Right ventricle myocardium superior (tissue), 1 donor: ENCODE measurements around the gene ATP8B3. TPM values are rescaled to one million over a fixed set of nuclear protein-coding genes. Genes with fewer than 3 reads are reported as not detected.
"Not testable (repeated sequence)": the region's sequence is repeated elsewhere in the genome, so short reads cannot be mapped to it uniquely, and the experiment has no call there.

Source experiments
- ATAC-seq: fragments of 200-7000 bp; cut with Tn5 transposase; one replicate; pipeline ENCODE4 v1.9.1; 2020; ENCODE audit warnings: mild to moderate bottlenecking; ENCODE audit not compliant: poor library complexity
- DNase-seq: peaks from one replicate; pipeline ENCODE4 v3.0.0-alpha.2; 2020
- intact Hi-C: fragments of 100-400 bp; cut with DNase I; formaldehyde crosslinking; loops from one replicate; pipeline ENCODE4 v1.11.2; 2022
- total RNA-seq: library from RNA; stranded (reverse); fragmentation: NEBNext Ultra II Directional; extraction: Animal tissue kit (Norgen Biotek cat#: 25700); gene quantifications from one replicate; pipeline ENCODE4 v1.2.1, GENCODE V29; 2021
- donor health status: DM: no; HTN: yes; CAD: no; lungs with severe emphysema.

Gene ATP8B3
- total RNA-seq, 1 donor from 2014 or later: 0.46 TPM

GRCh38 chr19:1807695-1808394 is 4.2 kb downstream of the ATP8B3 start:
- intact Hi-C loops: no loop called here
- no peak for ATAC-seq
- no peak for DNase-seq

- no peak for DNase-seq
- intact Hi-C loops: no loop called here
- no peak for ATAC-seq
Observed at GRCh38 chr19:1807030-1807694, 4.9 kb downstream of the ATP8B3 start.

- ATAC-seq: no peak
- no peak for DNase-seq
- intact Hi-C loops: no loop called here
Observed at GRCh38 chr19:1806184-1807029, 5.7 kb downstream of the ATP8B3 start.

- intact Hi-C loops: no loop called here
- DNase-seq (no peak), ATAC-seq (no peak)
Observed at GRCh38 chr19:1805401-1806183, 6.5 kb downstream of the ATP8B3 start.

- intact Hi-C loops: no loop called here
- no peak for ATAC-seq
- DNase-seq: no peak
Observed at GRCh38 chr19:1804858-1805257, 7.2 kb downstream of the ATP8B3 start.

- intact Hi-C loops: no loop called here
- DNase-seq (no peak), ATAC-seq (no peak)
Observed at GRCh38 chr19:1799695-1800342, 12.3 kb downstream of the ATP8B3 start.

- DNase-seq, ATAC-seq, intact Hi-C loops: not testable (repeated sequence)
Observed at GRCh38 chr19:1797313-1797712, 14.8 kb downstream of the ATP8B3 start.

- intact Hi-C loops: no loop called here
- DNase-seq: no peak
- ATAC-seq: no peak
Observed at GRCh38 chr19:1796395-1797142, 15.5 kb downstream of the ATP8B3 start.

GRCh38 chr19:1794424-1795172 is 17.5 kb downstream of the ATP8B3 start:
- intact Hi-C loops: no loop called here

GRCh38 chr19:1791879-1792278 is 20.2 kb downstream of the ATP8B3 start:
- intact Hi-C loops: no loop called here
- no peak for DNase-seq
- no peak for ATAC-seq

More at GRCh38 chr19:1794424-1795172, 17.5 kb downstream of the ATP8B3 start:
- ATAC-seq: no peak
- DNase-seq: no peak

- DNase-seq (no peak), ATAC-seq (no peak)
- intact Hi-C loops: no loop called here
Observed at GRCh38 chr19:1790054-1790792, 21.9 kb downstream of the ATP8B3 start.

GRCh38 chr19:1789261-1790041 is 22.6 kb downstream of the ATP8B3 start:
- DNase-seq: no peak
- ATAC-seq: no peak
- intact Hi-C loops: no loop called here

- no peak for ATAC-seq
- DNase-seq: no peak
- intact Hi-C loops: no loop called here
Observed at GRCh38 chr19:1787116-1787515, 25.0 kb downstream of the ATP8B3 start.

- DNase-seq: no peak
- no peak for ATAC-seq
- intact Hi-C loops: no loop called here
Observed at GRCh38 chr19:1786668-1787067, 25.4 kb downstream of the ATP8B3 start.

- intact Hi-C loops: no loop called here
- DNase-seq: no peak
- ATAC-seq: no peak
Observed at GRCh38 chr19:1785310-1785709, 26.8 kb downstream of the ATP8B3 start.

GRCh38 chr19:1783874-1784273 is 28.2 kb downstream of the ATP8B3 start:
- intact Hi-C loops: no loop called here
- no peak for ATAC-seq
- DNase-seq: no peak
